ENCODE data around the gene IFNL1.
"Not testable (repeated sequence)": the region's sequence is repeated elsewhere in the genome, so short reads cannot be mapped to it uniquely, and the experiment has no call there.

IFNL1 gene

GRCh38 chr19:39296055-39296645, at the start of gene IFNL1:
Gene IFNL1 (plus strand): TSS chr19:39296407. CDS start chr19:39296422, 15 bp downstream.
- in situ Hi-C loops (cut with MboI; ENCODE audit: low sequenced_read_pairs): no loop called here

- in situ Hi-C loops (cut with MboI; ENCODE audit: low sequenced_read_pairs): no loop called here
Measured at GRCh38 chr19:39246951-39247669, 49.1 kb upstream of the IFNL1 start.

- in situ Hi-C loops (cut with MboI; ENCODE audit: low sequenced_read_pairs): no loop called here
Measured at GRCh38 chr19:39247701-39248664, 48.2 kb upstream of the IFNL1 start.

- in situ Hi-C loops (cut with MboI; ENCODE audit: low sequenced_read_pairs): no loop called here
Measured at GRCh38 chr19:39248806-39249205, 47.4 kb upstream of the IFNL1 start, which contains the start of gene IFNL4. Gene IFNL4 (minus strand): TSS chr19:39248856.

GRCh38 chr19:39251081-39251480, 45.1 kb upstream of the IFNL1 start:
- in situ Hi-C loops (cut with MboI; ENCODE audit: low sequenced_read_pairs): no loop called here

GRCh38 chr19:39251846-39252245, 44.4 kb upstream of the IFNL1 start:
- in situ Hi-C loops (cut with MboI; ENCODE audit: low sequenced_read_pairs): no loop called here

- in situ Hi-C loops (cut with MboI; ENCODE audit: low sequenced_read_pairs): no loop called here
Measured at GRCh38 chr19:39252458-39252857, 43.7 kb upstream of the IFNL1 start.

- in situ Hi-C loops (cut with MboI; ENCODE audit: low sequenced_read_pairs): no loop called here
Measured at GRCh38 chr19:39253374-39254149, 42.6 kb upstream of the IFNL1 start.

- in situ Hi-C loops (cut with MboI; ENCODE audit: low sequenced_read_pairs): no loop called here
Measured at GRCh38 chr19:39254531-39255345, 41.5 kb upstream of the IFNL1 start.

GRCh38 chr19:39257227-39257626, 39.0 kb upstream of the IFNL1 start:
- in situ Hi-C loops (cut with MboI; ENCODE audit: low sequenced_read_pairs): no loop called here

- in situ Hi-C loops (cut with MboI; ENCODE audit: low sequenced_read_pairs): no loop called here
Measured at GRCh38 chr19:39261704-39262103, 34.5 kb upstream of the IFNL1 start.

GRCh38 chr19:39262496-39262895, 33.7 kb upstream of the IFNL1 start:
- in situ Hi-C loops (cut with MboI; ENCODE audit: low sequenced_read_pairs): no loop called here

- in situ Hi-C loops (cut with MboI; ENCODE audit: low sequenced_read_pairs): no loop called here
Measured at GRCh38 chr19:39263912-39264305, 32.3 kb upstream of the IFNL1 start.

GRCh38 chr19:39264306-39265290, 31.6 kb upstream of the IFNL1 start:
- in situ Hi-C loops (cut with MboI; ENCODE audit: low sequenced_read_pairs): no loop called here

GRCh38 chr19:39265321-39265916, 30.8 kb upstream of the IFNL1 start:
- in situ Hi-C loops (cut with MboI; ENCODE audit: low sequenced_read_pairs): no loop called here

GRCh38 chr19:39268085-39268484, 28.1 kb upstream of the IFNL1 start, which contains the start of gene IFNL2:
Gene IFNL2 (plus strand): TSS chr19:39268396. CDS start chr19:39268569, 173 bp downstream.
- in situ Hi-C loops (cut with MboI; ENCODE audit: low sequenced_read_pairs): not testable (repeated sequence)

GRCh38 chr19:39268531-39269223, 27.5 kb upstream of the IFNL1 start:
- in situ Hi-C loops (cut with MboI; ENCODE audit: low sequenced_read_pairs): not testable (repeated sequence)

Measured in HL-60/S4 treated with retinoic acid at 250 ng/mL for 4 days and 3 days (cell line).